ENCODE measurements around the gene RBM28. TPM values are rescaled to one million over a fixed set of nuclear protein-coding genes. Genes with fewer than 3 reads are reported as not detected.
"Not testable (repeated sequence)": the region's sequence is repeated elsewhere in the genome, so short reads cannot be mapped to it uniquely, and the experiment has no call there.

Gene RBM28
- total RNA-seq, 1 donor from 2014 or later: 54.4 TPM

DNA sequence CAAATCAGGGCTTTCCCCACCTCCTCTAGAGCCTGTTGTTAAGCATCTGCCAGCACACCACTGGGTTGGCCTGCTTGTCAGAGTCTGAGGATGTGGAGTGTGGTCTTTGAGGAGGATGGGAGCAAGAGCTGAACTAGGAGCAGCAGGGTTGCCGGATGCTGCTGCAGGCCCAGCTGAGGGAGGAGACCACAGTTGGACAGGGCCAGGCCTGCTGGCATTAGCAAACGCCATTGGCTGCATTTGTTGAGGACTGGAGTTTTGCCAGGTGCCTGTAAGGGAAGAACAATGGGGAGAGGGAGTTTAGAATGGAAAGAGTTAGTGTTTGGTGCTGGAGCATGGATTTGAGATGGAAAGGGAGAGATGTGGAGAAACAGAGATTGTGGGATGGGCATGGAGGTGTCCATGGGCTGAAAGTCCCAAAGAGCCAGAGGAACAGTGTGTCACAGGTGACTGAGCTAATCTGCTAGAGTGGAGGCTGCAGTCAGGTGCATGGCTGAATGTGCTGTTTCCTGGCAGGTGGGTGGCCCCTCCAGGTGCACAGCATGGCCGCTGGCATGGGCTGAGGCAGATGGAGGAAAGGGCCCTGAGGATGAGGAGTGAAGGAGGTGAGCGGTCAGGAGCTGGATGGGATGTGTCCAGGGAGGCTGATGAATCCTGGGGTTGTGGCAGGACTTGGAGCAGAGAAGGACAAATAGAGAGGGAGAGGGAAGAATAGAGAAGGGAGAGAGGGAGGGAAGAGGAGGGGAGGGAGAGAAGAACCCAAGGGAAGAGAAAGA, 61.9 kb downstream of the RBM28 start:
- intact Hi-C loops (cut with micrococcal nuclease): no loop called here
- H3K9me3 Mint-ChIP-seq: peaks cover 22% of the 10 kb centered on the region
- peaks cover 6% of the 10 kb centered on the region for H3K36me3 Mint-ChIP-seq (ENCODE audit: low read depth)
- ChIA-PET CTCF (no interaction called here), POLR2A (no interaction called here)
- H3K4me3 Mint-ChIP-seq: no peak overlapping the region
- no peak for DNase-seq
- no peak overlapping the region for H3K27ac Mint-ChIP-seq
- no peaks in the 10 kb centered on the region for H3K4me1 Mint-ChIP-seq
- ATAC-seq (ENCODE audit: low read depth): no peak
- H3K27me3 Mint-ChIP-seq: no peaks in the 10 kb centered on the region
- TF ChIP-seq, protein P1, sequence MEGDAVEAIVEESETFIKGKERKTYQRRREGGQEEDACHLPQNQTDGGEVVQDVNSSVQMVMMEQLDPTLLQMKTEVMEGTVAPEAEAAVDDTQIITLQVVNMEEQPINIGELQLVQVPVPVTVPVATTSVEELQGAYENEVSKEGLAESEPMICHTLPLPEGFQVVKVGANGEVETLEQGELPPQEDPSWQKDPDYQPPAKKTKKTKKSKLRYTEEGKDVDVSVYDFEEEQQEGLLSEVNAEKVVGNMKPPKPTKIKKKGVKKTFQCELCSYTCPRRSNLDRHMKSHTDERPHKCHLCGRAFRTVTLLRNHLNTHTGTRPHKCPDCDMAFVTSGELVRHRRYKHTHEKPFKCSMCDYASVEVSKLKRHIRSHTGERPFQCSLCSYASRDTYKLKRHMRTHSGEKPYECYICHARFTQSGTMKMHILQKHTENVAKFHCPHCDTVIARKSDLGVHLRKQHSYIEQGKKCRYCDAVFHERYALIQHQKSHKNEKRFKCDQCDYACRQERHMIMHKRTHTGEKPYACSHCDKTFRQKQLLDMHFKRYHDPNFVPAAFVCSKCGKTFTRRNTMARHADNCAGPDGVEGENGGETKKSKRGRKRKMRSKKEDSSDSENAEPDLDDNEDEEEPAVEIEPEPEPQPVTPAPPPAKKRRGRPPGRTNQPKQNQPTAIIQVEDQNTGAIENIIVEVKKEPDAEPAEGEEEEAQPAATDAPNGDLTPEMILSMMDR (IDR thresholded peaks at IDR 0.05): no peak

DNA sequence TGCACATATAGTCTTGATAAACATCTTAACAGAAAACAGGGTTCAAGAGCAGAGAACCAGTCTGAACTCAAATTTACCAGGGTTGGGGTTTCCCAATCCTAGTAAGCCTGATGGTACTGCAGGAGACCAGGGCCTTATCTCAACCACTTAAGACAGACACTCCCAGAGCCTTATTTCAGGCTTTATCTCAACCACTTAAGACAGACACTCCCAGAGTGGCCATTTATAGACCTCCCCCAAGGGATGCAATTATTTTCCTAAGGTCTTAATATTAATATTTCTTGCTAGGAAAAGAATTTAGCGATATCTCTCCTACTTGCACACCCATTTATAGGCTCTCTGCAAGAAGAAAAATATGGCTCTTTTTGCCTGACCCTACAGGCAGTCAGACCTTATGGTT, 63.3 kb downstream of the RBM28 start:
- peaks cover 22% of the 10 kb centered on the region for H3K9me3 Mint-ChIP-seq
- POLR2A ChIA-PET; H3K27me3 Mint-ChIP-seq; ATAC-seq (ENCODE audit: low read depth); H3K4me1 Mint-ChIP-seq; CTCF ChIA-PET; H3K27ac Mint-ChIP-seq; DNase-seq; H3K36me3 Mint-ChIP-seq (ENCODE audit: low read depth); H3K4me3 Mint-ChIP-seq; intact Hi-C loops (cut with micrococcal nuclease): not testable (repeated sequence)

DNA sequence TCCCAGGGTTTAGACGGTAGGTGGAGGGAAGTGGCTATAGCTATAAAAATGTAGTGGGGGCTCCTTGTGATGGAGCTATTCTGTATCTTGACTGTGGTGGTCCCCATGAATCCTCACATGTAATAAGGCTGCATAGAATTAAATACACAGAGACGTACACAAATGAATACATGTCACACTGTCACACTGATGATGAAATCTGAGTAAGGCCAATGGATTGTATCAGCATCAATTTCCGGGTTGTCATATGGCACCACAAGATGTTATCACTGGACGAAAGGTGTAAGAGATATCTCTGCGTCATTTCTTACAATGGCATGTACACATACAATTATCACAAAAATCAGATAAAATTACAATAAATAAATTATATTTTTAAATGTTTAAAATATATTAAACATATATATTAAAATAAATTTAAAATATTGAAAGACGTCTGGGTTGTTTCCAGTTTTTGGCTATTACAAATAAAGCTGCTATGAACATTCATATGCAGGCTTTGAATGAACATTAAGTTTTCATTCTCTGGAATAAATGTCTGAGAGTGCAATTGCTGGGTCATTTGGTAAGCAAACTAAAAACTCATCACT, 64.5 kb downstream of the RBM28 start:
- H3K27me3 Mint-ChIP-seq: no peaks in the 10 kb centered on the region
- POLR2A ChIA-PET: no interaction called here
- no peak overlapping the region for H3K27ac Mint-ChIP-seq
- DNase-seq (no peak), ATAC-seq (ENCODE audit: low read depth) (no peak)
- TF ChIP-seq, protein P1 (IDR thresholded peaks at IDR 0.05): no peak
- peaks cover 22% of the 10 kb centered on the region for H3K9me3 Mint-ChIP-seq
- CTCF ChIA-PET: no interaction called here
- H3K4me3 Mint-ChIP-seq: no peak overlapping the region
- peaks cover 4% of the 10 kb centered on the region for H3K36me3 Mint-ChIP-seq (ENCODE audit: low read depth)
- intact Hi-C loops (cut with micrococcal nuclease): no loop called here
- H3K4me1 Mint-ChIP-seq: no peaks in the 10 kb centered on the region

DNA sequence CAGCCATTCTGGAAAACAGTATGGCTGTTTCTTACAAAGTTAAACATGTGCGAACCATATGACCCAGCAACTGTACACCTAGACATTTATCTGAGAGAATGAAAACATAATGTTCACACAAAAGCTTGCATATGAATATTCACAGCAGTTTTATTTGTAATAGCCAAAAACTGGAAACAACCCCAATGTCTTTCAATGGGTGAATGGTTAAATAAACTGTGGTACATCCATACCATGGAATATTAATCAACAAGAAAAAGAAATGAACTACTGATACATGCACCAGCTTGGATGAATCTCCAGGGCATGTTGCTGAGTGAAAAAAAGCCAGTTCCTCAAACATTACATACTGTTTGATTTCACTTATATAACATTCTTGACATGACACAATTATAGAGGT, 65.3 kb downstream of the RBM28 start:
- H3K27me3 Mint-ChIP-seq: no peaks in the 10 kb centered on the region
- H3K27ac Mint-ChIP-seq: no peak overlapping the region
- intact Hi-C loops (cut with micrococcal nuclease): no loop called here
- no peak overlapping the region for H3K4me3 Mint-ChIP-seq
- H3K9me3 Mint-ChIP-seq: peaks cover 22% of the 10 kb centered on the region
- ChIA-PET POLR2A (no interaction called here), CTCF (interaction anchor here (0.6 kb wide), 1 partner anchor 17 kb away, joined by 3 read pairs; no protein-coding TSS in a partner anchor)
- peaks cover 4% of the 10 kb centered on the region for H3K36me3 Mint-ChIP-seq (ENCODE audit: low read depth)
- TF ChIP-seq, protein P1 (IDR thresholded peaks at IDR 0.05): no peak
- DNase-seq: no peak
- no peaks in the 10 kb centered on the region for H3K4me1 Mint-ChIP-seq
- no peak for ATAC-seq (ENCODE audit: low read depth)

DNA sequence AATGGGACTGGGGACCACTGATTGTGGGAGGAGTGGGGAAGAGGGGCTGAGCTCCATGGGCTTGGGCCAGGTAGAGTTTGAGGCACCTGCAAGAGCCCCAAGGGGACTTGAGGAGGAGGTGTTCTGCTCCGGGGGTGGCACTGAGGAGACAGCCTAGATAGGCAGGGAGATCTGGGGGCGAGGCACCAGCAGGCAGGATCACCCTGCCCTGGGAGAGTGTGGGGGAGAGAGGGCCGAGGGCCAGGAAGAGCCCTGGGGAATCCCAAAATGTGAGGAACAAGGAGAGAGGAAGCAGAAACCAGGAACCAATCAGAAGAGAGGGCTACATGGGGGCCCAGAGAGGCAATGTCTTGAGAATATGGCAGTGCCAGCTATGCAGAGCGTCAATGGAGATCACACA, 68.0 kb downstream of the RBM28 start:
- H3K27me3 Mint-ChIP-seq: peaks cover 13% of the 10 kb centered on the region
- ChIA-PET POLR2A (no interaction called here), CTCF (no interaction called here)
- peaks cover 3% of the 10 kb centered on the region for H3K4me1 Mint-ChIP-seq
- intact Hi-C loops (cut with micrococcal nuclease): no loop called here
- TF ChIP-seq, protein P1 (IDR thresholded peaks at IDR 0.05): no peak
- ATAC-seq (ENCODE audit: low read depth) (no peak), DNase-seq (no peak)
- no peak overlapping the region for H3K4me3 Mint-ChIP-seq
- H3K9me3 Mint-ChIP-seq: peaks cover 17% of the 10 kb centered on the region
- H3K27ac Mint-ChIP-seq: no peak overlapping the region
- H3K36me3 Mint-ChIP-seq (ENCODE audit: low read depth): peaks cover 3% of the 10 kb centered on the region
